BE2C (cell line): ENCODE data around the gene PRLH.

ENCODE experiments used
- DNase-seq: peaks from one replicate; pipeline ENCODE4 v3.0.0-alpha.2; 2020
- H3K27me3 ChIP-seq: fragments of 250-450 bp; sonication (Bioruptor Pico); 2 replicates; pipeline ENCODE4 v1.5.1; 2020; ENCODE audit warnings: mild to moderate bottlenecking
- H3K36me3 ChIP-seq: fragments of 250-450 bp; sonication (Bioruptor Pico); 2 replicates; pipeline ENCODE4 v1.5.1; 2020; ENCODE audit warnings: mild to moderate bottlenecking
- H3K4me1 ChIP-seq: fragments of 250-450 bp; sonication (Bioruptor Pico); 2 replicates; pipeline ENCODE4 v1.5.1; 2020
- H3K4me3 ChIP-seq: 2 replicates; pipeline ENCODE4 v1.5.1; 2011; ENCODE audit warnings: low read depth, low read length
- H3K9me3 ChIP-seq: fragments of 250-450 bp; sonication (Bioruptor Pico); 2 replicates; pipeline ENCODE4 v1.5.1; 2020
- TF ChIP-seq, protein P1 (sequence below): IDR thresholded peaks from 2 replicates; pipeline ENCODE4 v1.5.1; 2012; ENCODE audit warnings: mild to moderate bottlenecking, low read depth, low read length

Gene PRLH

DNA sequence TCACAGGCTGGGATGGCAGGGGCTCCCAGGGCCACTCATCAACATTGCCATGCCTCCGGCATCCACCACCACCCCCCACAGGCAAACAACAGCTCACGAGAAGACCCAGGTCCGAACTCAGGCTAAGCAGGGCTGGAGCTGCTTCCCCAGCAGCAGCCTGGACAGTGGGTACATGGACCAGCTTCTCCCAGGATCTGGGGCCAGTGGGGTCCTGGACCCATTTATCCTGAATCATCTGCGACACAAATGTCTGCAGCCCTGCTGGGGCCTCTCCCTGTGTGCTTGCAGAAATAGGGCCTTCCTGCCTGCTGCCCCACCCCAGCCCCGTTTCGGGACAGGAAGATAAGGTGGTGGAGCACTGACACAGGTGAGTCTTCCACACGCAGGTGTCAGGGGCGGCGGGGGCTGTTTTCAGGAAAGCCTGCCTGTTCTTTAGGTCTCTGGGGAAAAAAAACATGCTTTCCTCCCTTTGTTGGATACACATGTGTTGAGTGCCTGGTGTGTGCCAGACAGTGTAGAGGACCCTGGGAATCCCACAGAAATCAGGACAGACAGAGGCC is 4.5 kb downstream of the PRLH start:
- H3K9me3 ChIP-seq: no peaks in the 10 kb centered on the region
- no peaks in the 10 kb centered on the region for H3K36me3 ChIP-seq
- no peaks in the 10 kb centered on the region for H3K27me3 ChIP-seq
- H3K4me3 ChIP-seq: no peak overlapping the region
- no peak for DNase-seq
- TF ChIP-seq, protein P1, sequence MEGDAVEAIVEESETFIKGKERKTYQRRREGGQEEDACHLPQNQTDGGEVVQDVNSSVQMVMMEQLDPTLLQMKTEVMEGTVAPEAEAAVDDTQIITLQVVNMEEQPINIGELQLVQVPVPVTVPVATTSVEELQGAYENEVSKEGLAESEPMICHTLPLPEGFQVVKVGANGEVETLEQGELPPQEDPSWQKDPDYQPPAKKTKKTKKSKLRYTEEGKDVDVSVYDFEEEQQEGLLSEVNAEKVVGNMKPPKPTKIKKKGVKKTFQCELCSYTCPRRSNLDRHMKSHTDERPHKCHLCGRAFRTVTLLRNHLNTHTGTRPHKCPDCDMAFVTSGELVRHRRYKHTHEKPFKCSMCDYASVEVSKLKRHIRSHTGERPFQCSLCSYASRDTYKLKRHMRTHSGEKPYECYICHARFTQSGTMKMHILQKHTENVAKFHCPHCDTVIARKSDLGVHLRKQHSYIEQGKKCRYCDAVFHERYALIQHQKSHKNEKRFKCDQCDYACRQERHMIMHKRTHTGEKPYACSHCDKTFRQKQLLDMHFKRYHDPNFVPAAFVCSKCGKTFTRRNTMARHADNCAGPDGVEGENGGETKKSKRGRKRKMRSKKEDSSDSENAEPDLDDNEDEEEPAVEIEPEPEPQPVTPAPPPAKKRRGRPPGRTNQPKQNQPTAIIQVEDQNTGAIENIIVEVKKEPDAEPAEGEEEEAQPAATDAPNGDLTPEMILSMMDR: no peak
- H3K4me1 ChIP-seq: no peaks in the 10 kb centered on the region

DNA sequence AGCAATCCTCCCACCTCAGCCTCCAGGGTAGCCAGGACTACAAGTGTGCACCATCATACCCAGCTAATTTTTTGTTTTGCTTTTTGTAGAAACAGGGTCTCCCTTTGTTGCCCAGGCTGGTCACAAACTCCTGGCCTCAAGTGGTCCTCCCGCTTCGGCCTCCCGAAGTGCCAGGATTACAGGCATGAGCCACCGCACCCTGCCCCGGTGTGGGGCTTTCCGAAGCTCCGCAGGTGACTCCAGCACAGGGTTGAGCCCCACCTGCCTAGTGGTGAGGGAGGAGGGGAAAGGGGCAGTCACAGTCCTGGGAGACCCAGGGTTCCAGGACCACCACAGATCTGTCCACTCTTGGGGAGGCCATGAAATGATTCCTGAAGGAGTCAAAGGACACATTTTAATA is 5.2 kb downstream of the PRLH start:
- H3K36me3 ChIP-seq: no peaks in the 10 kb centered on the region
- no peaks in the 10 kb centered on the region for H3K4me1 ChIP-seq
- no peak for DNase-seq
- no peak overlapping the region for H3K4me3 ChIP-seq
- no peaks in the 10 kb centered on the region for H3K27me3 ChIP-seq
- TF ChIP-seq, protein P1: no peak
- H3K9me3 ChIP-seq: no peaks in the 10 kb centered on the region

DNA sequence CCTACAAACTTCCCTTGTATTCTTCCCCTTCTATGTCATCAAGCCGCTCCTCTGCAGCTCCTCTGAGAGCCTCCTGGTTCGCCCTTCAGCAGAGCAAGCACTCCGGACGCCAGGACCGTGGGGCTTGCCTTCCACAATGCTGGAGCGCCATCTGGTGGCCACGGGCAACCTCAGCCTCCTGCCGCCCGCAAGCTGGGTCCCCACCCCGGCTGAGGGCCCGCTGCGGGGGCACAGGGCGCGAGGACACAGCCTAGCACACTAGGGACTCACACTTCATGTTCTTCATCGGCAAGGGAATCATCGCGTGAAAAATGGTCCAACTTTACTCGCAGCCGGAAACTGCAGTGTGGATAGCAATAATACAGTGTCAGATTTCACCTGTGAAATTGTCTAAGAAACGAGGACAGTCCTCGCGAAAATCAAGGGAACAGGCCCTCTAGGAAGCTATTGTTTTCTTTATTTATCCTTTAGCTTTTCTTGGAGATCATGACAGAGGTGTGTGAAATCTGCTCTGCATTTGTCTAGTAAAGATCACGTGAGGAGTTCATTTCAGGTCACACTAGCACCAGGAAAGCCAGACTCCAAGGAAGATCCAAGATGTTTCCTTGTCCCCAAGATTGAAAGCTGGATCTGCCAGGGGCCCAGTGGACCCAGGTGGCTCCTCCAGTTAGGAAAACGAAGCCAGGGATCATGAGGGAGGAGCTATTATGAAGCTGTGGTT is 5.8 kb downstream of the PRLH start:
- H3K36me3 ChIP-seq: no peaks in the 10 kb centered on the region
- TF ChIP-seq, protein P1: peak; percentile 95
- H3K9me3 ChIP-seq: no peaks in the 10 kb centered on the region
- no peaks in the 10 kb centered on the region for H3K27me3 ChIP-seq
- no peak overlapping the region for H3K4me3 ChIP-seq
- DNase-seq: peak; percentile 94
- no peaks in the 10 kb centered on the region for H3K4me1 ChIP-seq

DNA sequence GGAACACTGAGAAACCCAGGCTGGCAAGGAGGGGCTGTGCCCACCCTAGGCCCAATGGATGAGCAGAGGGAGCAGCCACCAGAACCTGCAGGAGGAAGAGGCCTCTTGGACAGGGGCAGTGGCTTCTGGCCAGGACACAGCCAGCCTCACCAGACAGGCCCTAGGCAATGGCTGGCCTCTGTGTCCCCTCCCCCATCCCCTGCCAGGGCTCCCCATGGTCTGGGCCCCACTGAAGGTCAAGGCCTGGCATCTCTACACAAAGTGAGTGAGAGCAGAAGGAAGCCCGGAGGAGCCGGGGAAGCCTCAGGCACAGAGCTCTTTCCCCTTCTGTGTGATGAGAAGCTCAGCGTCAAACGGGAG is 6.3 kb downstream of the PRLH start:
- no peaks in the 10 kb centered on the region for H3K36me3 ChIP-seq
- no peaks in the 10 kb centered on the region for H3K9me3 ChIP-seq
- H3K27me3 ChIP-seq: no peaks in the 10 kb centered on the region
- H3K4me1 ChIP-seq: no peaks in the 10 kb centered on the region
- no peak for DNase-seq
- H3K4me3 ChIP-seq: no peak overlapping the region
- TF ChIP-seq, protein P1: no peak

DNA sequence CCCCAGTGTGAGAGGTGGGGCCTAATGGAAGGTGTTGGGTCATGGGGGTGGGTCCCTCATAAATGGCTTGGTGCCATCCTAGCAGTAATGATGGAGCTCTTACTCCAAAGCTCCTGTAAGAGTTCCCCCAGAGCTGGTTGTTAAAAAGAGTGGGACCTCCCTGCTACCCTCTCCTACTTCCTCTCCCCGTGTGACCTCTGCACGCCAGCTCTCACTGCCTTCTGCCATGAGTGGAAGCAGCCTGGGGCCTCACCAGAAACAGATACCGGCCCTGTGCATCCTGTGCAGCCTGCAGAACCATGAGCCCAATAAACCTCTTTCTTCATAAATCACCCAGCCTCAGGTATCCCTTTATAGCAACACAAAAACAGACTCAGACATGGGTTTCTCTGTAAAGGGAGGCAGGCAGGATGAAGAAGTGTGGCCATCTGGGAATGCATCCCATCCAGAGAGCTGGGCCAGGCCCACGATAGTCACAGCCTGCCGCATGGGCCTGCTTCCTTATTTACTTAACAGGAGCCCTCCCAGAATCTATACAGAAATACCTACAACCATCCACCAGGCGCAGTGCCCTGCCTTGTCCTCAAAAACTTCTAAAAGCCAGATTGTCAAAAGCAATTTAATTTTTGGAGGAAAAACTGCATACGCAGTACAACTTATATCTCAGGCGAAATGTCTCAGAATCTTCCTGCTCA is 7.5 kb downstream of the PRLH start:
- TF ChIP-seq, protein P1: no peak
- H3K27me3 ChIP-seq: no peaks in the 10 kb centered on the region
- H3K4me1 ChIP-seq: no peaks in the 10 kb centered on the region
- DNase-seq: no peak
- no peaks in the 10 kb centered on the region for H3K36me3 ChIP-seq
- no peaks in the 10 kb centered on the region for H3K9me3 ChIP-seq
- H3K4me3 ChIP-seq: no peak overlapping the region

- no peaks in the 10 kb centered on the region for H3K4me1 ChIP-seq
- no peak overlapping the region for H3K4me3 ChIP-seq
- DNase-seq: no peak
- no peaks in the 10 kb centered on the region for H3K9me3 ChIP-seq
- H3K27me3 ChIP-seq: no peaks in the 10 kb centered on the region
- TF ChIP-seq, protein P1: no peak
- no peaks in the 10 kb centered on the region for H3K36me3 ChIP-seq
Measured at GRCh38 chr2:237574467-237574866, 8.1 kb downstream of the PRLH start.
